GM20000 (cell line): ENCODE data around the gene PMAIP1.

ENCODE experiments used
- DNase-seq: peaks from one replicate; pipeline ENCODE4 v3.0.0; 2012; ENCODE audit warnings: low spot score
- CTCF ChIP-seq: IDR thresholded peaks from 2 replicates; pipeline ENCODE4 v1.5.1; 2012; ENCODE audit warnings: mild to moderate bottlenecking, control low read depth; ENCODE audit errors: extremely low read depth, missing control alignments

The PMAIP1 gene

GRCh38 chr18:59945544-59945943 lies 45.7 kb downstream of the PMAIP1 start:
- TF ChIP-seq CTCF: no peak
- DNase-seq: no peak

GRCh38 chr18:59950215-59950944 lies 50.6 kb downstream of the PMAIP1 start:
- no peak for DNase-seq
- TF ChIP-seq CTCF: no peak

GRCh38 chr18:59951591-59951990 lies 51.8 kb downstream of the PMAIP1 start:
- TF ChIP-seq CTCF: no peak
- no peak for DNase-seq

GRCh38 chr18:59952283-59953007 lies 52.6 kb downstream of the PMAIP1 start:
- no peak for DNase-seq
- TF ChIP-seq CTCF: no peak
